Inferior parietal cortex (tissue), 1 donor: ENCODE measurements around the gene GNG12.
"Not testable (repeated sequence)": the region's sequence is repeated elsewhere in the genome, so short reads cannot be mapped to it uniquely, and the experiment has no call there.

ENCODE experiments used
- DNase-seq: peaks from one replicate; pipeline ENCODE4 v3.0.0-alpha.2; 2016; ENCODE audit errors: extremely low spot score

Gene GNG12

DNA sequence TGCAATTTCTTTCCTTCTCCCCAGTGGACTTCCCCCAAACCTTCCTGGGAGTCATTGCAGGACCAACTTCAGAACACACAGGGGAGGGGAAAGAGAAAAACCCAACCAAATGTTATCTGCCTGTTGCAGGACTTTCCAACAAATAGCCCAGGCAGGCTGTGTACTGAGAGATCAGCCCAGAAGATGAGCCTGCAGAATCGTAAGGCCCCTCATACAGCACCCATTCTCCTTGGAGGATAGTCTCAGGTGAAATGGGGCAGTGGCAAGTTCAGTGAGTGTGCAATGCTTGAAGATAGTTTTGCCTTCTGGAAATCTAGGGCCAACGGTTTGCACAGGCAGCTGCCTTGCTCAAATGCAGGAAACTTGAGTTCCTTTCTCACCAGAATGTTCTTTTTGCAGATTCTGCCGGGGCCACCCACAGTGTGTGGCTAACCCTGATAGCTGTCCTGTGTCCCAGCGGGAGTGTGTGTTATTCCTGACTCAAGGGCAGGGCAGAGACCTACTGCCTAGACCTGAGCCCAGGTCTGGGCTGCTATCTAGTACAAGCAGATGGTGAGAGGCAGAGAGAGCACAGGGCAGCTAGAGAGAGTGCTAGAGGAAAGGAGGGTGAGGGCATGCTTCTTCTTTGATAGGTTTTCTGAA is 99.5 kb downstream of the GNG12 start:
- DNase-seq: peak; percentile 42

GRCh38 chr1:67732750-67733151 is 100.5 kb downstream of the GNG12 start:
- DNase-seq: no peak

DNA sequence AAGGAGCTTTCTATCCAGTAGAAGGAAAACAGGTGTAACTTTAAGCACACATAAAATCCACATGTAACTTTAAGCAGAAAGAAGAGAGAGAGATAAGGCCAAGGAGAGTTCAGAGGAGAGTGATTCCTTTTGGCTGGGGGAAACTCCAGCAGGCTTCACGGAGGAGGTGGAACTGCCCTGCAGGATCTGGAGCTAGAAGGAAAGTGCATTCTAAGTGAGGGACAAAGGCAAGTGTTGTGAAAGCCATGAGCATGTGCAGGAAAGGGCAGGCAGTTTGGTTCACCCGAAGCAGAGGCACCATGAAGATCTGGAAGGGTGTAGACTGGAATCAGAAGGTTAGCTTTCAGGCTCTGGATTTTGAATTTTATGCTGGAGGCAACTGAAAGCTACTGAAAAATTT is 101.9 kb downstream of the GNG12 start:
- DNase-seq: no peak

- not testable (repeated sequence) for DNase-seq
Observed at GRCh38 chr1:67730312-67730711, 103.0 kb downstream of the GNG12 start.

- DNase-seq: no peak
Observed at GRCh38 chr1:67729872-67730271, 103.4 kb downstream of the GNG12 start.

DNA sequence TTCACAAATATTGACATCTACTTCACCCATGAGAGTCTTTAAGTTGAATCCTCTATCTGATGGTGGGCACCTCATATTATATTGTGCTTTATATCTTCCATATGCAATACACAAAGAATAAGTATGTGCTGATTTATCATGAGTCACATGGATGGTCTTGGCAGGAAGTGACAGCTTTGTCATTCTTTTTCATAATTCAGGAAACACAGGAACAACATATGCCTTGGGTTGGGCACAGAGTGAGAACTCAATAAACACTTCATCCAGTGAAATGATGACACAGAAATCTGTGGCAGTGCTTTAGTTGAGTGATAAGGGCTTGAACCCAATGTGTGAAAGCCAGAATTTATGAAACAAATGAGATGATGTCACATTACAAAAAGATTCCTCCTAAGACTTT is 107.0 kb downstream of the GNG12 start:
- no peak for DNase-seq

GRCh38 chr1:67724928-67725560 is 108.2 kb downstream of the GNG12 start:
- no peak for DNase-seq

DNA sequence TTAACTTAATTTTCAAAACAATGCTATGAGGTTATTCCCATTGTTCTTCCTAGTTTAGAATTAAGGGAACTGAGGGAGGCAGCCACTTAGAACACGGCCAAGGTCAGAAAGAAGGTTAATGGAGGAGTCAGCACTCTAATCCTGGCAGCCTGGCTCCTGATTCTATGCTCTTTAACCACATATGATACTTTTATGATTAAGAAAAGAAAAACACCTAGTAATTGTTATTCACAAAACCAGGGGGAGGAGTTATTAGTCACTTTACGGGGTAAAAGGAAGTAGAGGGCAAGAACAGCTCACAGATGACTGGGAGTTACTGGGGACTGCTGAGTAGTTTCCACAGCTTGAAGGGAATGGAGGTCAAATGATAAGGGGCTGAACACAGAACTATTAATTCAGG is 109.6 kb downstream of the GNG12 start:
- DNase-seq: no peak

- no peak for DNase-seq
Observed at GRCh38 chr1:67723126-67723525, 110.1 kb downstream of the GNG12 start.

DNA sequence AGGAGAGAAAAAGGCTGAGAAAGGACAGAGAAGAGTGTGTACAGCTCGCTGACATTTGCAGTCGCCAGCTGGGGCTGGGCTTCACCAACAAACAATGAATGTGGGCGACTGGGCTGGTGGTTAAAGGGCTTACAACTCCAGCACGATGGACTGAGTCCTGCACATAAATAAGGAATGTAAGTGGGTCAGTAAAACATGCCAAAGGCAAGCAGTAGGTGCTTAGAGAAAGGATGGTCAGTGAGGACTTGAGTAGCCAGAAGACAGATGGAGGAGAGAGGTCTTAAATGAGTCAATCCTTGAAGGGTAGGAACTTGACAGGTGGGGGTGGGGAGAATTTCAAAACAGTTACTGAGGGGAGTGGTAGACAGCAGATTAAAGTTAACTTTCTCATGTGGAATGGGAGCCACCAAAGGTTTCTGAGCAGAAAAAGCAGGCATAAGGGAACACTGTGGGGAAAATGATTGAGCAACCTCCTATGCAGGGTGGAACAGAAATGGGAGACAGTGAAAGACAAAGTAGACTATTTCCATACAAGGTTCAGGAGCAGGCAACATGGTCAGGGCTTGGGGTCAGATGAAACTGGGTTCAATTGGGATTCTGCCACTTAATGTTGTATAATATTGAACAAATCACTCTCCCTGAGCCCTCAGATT is 110.8 kb downstream of the GNG12 start:
- DNase-seq: no peak

GRCh38 chr1:67721650-67722291 is 111.5 kb downstream of the GNG12 start:
- no peak for DNase-seq

DNA sequence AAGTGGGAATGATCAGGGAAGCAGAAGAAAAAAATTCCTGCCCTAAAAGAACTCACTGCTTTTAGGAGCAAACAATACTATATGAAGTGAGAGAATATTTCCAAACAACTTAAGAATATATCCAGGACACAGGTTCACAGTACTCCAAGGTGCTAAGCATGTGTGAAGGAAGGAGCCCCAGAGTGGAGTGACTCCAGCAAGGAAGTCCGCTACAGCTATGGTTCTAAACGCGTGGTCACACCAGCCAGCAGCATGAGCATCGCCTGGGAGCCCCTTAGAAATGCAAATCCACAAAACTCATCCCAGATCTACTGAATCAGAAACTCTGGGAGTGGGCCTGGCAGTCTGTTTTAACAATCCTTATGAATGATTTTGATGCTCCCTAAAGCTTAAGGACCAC is 112.2 kb downstream of the GNG12 start:
- no peak for DNase-seq

- no peak for DNase-seq
Observed at GRCh38 chr1:67719329-67720196, 113.7 kb downstream of the GNG12 start.

DNA sequence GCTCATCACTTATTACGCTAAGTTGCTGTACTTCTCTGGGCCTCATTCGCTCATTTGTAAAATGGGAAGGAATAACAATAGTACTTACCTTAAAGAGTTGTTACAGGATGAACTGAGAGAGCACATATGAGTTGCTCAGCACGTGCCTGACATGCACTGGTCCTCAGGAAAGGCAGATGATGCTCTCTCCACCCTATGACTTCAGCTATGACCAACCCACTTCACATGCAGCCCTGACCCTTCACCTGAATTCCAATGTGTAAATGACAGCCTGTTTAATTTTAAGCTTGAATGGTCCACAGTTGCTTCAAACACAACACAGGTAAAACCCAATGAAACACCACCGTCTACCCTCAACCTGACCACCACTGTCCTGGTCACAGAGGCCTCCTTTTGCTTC is 115.4 kb downstream of the GNG12 start:
- DNase-seq: no peak

DNA sequence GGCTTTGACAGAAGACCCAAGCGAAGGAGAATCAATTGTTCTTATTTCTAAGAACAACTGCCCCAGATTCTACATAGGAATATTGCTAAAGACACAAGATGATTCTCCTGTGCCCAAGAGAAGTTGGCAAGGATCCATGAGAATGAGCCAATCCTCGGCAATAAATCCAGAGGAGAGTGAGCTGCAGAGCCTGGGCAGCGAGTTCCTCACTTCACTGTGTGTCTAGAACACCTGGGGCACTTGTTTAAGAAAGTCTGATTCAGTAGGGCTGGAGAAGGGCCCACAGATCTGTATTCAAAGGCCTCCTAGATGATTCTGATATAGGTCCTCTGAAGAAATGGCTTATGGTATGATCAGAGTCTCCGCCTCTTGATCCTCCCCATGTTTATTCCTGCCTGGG is 116.5 kb downstream of the GNG12 start:
- DNase-seq: no peak

GRCh38 chr1:67715819-67716218 is 117.4 kb downstream of the GNG12 start:
- DNase-seq: no peak

DNA sequence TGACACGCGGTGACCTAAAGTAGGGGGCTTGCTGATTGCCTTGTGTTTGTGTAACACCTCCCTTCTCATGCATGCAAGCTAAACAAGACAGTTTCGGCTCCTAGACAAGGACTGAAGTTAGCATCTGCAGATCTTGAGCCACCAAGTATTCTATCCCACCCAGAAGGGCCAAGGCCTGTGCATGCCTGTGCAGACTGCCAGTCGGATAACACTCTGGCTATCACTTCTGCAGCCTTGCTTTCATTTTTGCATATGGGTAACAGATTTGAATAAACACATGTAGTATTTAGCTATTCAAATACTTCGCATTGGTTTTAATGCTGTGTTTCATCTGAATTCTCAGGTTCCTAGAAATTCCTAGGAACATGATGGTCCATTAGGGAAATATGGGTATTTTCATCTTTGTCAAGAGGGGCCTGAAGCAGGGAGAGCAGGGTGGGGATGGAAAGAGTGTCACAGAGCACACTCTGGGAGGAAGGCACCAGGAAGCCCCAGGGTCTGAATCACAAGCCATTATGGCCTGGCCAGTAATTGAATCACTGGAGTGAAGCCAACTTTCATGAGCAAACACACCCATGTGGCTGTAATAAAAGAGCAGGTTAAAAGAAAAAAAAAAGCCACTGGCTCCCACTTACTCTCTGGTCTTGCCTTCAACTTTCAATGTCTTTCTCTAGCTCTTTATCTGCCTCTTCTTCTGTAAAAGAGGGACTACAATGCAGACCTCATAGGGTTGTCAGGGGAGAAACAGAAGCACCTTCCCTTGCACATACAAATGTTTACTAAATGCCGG is 120.0 kb downstream of the GNG12 start:
- no peak for DNase-seq

DNA sequence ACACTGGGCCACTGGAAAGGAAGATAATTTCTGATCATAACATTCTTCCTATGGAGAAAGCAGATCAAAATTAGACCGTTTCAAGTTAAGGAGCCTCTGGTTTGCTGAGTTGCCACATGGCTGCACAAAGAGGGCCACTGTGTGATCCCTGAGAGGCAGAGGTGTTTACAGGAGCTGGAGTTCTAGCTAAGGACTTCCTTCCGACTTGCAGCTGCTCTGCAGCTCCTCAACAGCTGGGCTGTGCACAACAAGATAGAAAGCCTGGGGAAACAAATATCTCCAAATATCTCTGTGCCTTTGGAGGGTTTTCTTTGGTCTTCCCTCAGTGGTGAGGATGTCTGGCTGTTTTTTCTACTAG is 121.4 kb downstream of the GNG12 start:
- no peak for DNase-seq

DNA sequence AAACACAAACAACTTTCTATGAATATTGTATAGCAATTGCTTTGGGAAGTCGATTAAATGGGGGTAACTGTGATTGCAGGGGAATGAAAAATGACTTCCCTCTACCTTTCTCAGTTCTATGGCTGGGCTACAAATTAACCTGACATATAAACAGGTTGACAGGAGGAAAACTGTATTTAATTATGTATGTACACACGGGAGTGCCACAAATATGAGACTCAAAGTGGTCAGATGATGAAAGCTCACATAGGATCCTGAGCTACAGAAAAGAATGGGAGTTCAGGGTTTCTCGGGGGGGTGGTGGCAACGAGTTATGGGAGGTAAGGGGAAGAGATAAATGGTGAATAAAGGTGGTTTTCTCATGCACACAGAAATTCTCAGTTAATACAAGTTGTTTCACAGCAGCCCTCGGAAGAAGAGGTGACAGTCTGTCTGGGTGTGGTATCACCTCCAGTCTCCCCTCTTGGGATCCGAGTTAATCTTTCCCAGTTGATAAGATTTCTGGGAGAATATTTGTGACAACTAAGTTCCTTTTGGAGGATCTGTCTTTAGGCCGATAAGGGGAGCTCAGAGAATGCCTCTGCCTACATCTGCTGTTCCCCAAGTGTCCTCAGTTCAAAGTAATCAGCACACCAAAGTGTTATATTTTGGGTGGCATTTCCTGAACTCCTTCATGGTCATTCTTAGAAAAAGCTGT is 122.0 kb downstream of the GNG12 start:
- no peak for DNase-seq

DNA sequence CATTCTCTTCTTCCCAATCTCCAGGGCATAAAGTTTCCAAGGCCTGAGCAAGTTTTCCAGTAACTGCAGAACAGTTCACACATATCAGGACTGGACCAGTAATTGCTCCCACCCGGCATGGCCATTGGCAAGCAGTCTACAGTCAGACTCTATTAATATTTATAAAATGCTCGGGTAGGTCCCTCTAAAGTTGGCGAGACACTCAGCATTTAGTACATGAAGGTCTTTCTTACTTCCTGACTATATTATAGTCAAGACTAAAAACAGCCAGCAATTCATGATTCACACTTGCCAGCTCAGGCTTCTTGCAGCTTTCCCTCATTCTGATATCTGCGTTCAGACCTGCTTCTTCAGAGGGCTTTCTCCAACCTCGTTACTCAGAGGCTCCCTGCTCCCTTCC is 122.8 kb downstream of the GNG12 start:
- DNase-seq: no peak

DNA sequence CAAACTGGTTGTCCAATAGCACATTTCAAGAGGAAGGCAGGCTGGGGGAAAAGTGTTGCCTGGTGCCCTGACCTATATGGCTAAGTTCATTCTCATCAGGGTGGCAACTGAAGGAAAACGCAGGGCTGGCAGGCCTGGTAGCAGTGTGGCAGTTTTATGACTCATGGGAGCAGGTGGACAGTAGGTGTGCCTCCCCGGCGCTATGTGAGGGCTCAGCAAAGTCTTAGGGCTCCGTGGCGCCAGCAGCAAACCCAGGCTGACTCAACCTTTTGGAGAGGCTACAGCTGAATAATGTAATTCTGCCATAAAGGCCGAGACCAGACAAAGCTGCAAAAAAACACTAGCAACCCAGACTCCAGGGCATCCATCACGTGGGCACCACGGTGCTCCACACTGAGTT is 124.7 kb downstream of the GNG12 start:
- no peak for DNase-seq
